Ovary (tissue), 3 donors: Measurements from ENCODE around the gene CRYL1.

Experiments used
- EP300 ChIP-seq: sonication (generic); formaldehyde crosslinking; IDR thresholded peaks from one replicate; pipeline ENCODE4 v1.6.1; 2017; ENCODE audit warnings: antibody characterized with exemption
- POLR2A ChIP-seq: fragments of 450-650 bp; IDR thresholded peaks from one replicate; pipeline ENCODE4 v1.6.1; 2017; ENCODE audit warnings: antibody characterized with exemption, mild to moderate bottlenecking, moderate library complexity
- TF ChIP-seq, protein P1 (sequence below), 3 donors: fragments of 450-650 bp in 2 of 3; fragments of 200-600 bp in 1 of 3; IDR thresholded peaks; one replicate each; pipeline versions ENCODE4 v1.5.1 to v1.8.0; 2016 to 2022; ENCODE audit warnings: antibody characterized with exemption in 3 of 3, mild to moderate bottlenecking in 1 of 3
- donor health status: DM: no; HTN: no; CAD: no.

DNA sequence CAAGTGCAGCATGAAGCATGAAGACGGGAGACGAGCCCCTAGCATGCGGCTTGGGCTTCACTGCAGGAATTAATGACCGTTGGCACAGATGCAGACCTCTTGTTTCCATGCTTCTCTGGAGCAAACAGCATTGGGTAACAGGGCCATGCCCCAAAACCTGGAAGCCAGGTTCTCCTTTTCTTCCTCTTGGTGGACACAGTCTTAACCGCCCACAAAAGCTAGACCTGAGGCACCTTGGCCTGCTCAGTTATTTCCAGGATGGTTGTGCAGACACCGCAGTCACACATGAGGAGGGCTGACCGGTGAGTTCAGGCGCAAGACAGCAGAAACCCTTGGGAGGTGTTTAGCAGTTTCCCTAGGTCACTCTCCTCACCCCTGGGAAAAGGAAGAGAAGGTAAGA, 159.6 kb downstream of the CRYL1 start:
- TF ChIP-seq, protein P1, sequence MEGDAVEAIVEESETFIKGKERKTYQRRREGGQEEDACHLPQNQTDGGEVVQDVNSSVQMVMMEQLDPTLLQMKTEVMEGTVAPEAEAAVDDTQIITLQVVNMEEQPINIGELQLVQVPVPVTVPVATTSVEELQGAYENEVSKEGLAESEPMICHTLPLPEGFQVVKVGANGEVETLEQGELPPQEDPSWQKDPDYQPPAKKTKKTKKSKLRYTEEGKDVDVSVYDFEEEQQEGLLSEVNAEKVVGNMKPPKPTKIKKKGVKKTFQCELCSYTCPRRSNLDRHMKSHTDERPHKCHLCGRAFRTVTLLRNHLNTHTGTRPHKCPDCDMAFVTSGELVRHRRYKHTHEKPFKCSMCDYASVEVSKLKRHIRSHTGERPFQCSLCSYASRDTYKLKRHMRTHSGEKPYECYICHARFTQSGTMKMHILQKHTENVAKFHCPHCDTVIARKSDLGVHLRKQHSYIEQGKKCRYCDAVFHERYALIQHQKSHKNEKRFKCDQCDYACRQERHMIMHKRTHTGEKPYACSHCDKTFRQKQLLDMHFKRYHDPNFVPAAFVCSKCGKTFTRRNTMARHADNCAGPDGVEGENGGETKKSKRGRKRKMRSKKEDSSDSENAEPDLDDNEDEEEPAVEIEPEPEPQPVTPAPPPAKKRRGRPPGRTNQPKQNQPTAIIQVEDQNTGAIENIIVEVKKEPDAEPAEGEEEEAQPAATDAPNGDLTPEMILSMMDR (IDR thresholded peaks at IDR 0.05) = no peak
- TF ChIP-seq POLR2A (no peak), EP300 (no peak)
